OCI-LY7 (cell line): ENCODE results near the gene PLPPR3. TPM values are rescaled to one million over a fixed set of nuclear protein-coding genes. Genes with fewer than 3 reads are reported as not detected.

Source experiments
- BruUV-seq: library from RNA; stranded (reverse); fragments of 400-500 nt; replicated peaks from 2 replicates; lab custom pipeline; 2021; lab: Mats Ljungman, UMichigan
- CTCF ChIA-PET: fragments of 300-600 bp; sonication (Branson Sonifier 250); formaldehyde crosslinking; loops from one replicate; lab custom pipeline; 2022; ENCODE audit warnings: antibody characterized with exemption; ENCODE audit not compliant: unreplicated experiment; lab: Charles Lee
- POLR2A ChIA-PET: fragments of 300-600 bp; sonication (Branson Sonifier 250); formaldehyde crosslinking; loops from one replicate; lab custom pipeline; 2022; ENCODE audit warnings: antibody characterized with exemption; lab: Charles Lee
- DNase-seq: peaks from one replicate; pipeline ENCODE4 v3.0.0-alpha.2; 2015; ENCODE audit warnings: low spot score
- H2AFZ ChIP-seq: fragments of 200-600 bp; sonication (generic), shearing (Covaris generic); 2 replicates; pipeline ENCODE4 v1.6.1; 2014; ENCODE audit warnings: mild to moderate bottlenecking, antibody characterized with exemption, low read length, moderate library complexity
- H3K27ac ChIP-seq: fragments of 200-600 bp; sonication (generic); 2 replicates; pipeline ENCODE4 v1.5.1; 2014; ENCODE audit warnings: mixed run types, low read depth, mild to moderate bottlenecking, moderate library complexity, low read length, inconsistent platforms; ENCODE audit not compliant: poor library complexity, severe bottlenecking
- H3K36me3 ChIP-seq: fragments of 200-600 bp; sonication (generic); 2 replicates; pipeline ENCODE4 v1.6.1; 2014; ENCODE audit warnings: mild to moderate bottlenecking, antibody characterized with exemption, low read length, moderate library complexity, mixed read lengths; ENCODE audit not compliant: insufficient read depth
- H3K4me1 ChIP-seq: fragments of 200-600 bp; sonication (generic); 2 replicates; pipeline ENCODE4 v1.5.1; 2014; ENCODE audit warnings: mild to moderate bottlenecking, low read length; ENCODE audit not compliant: insufficient read depth, poor library complexity, severe bottlenecking
- H3K4me2 ChIP-seq: fragments of 200-600 bp; sonication (generic); 2 replicates; pipeline ENCODE4 v1.6.1; 2014; ENCODE audit warnings: mild to moderate bottlenecking, low read length
- H3K4me3 ChIP-seq: fragments of 200-600 bp; sonication (generic); 2 replicates; pipeline ENCODE4 v1.5.1; 2014; ENCODE audit warnings: mild to moderate bottlenecking, low read depth, low read length; ENCODE audit not compliant: poor library complexity, severe bottlenecking
- H3K79me2 ChIP-seq: fragments of 200-600 bp; sonication (generic); 2 replicates; pipeline ENCODE4 v1.6.1; 2016; ENCODE audit warnings: low read depth, mild to moderate bottlenecking, low read length, moderate library complexity, mixed read lengths; ENCODE audit not compliant: insufficient read depth
- H3K9me2 ChIP-seq: fragments of 200-600 bp; sonication (generic); 2 replicates; pipeline ENCODE4 v1.6.1; 2016; ENCODE audit warnings: mild to moderate bottlenecking, low read length, mixed read lengths; ENCODE audit not compliant: insufficient read depth
- H3K9me3 ChIP-seq: fragments of 200-600 bp; sonication (generic); 2 replicates; pipeline ENCODE4 v1.6.1; 2014; ENCODE audit warnings: mild to moderate bottlenecking, mixed run types, low read length, mixed read lengths
- H4K20me1 ChIP-seq: fragments of 200-600 bp; sonication (generic); 2 replicates; pipeline ENCODE4 v1.6.1; 2014; ENCODE audit warnings: mild to moderate bottlenecking, antibody characterized with exemption, low read length, moderate library complexity, mixed read lengths; ENCODE audit not compliant: insufficient read depth
- EZH2phosphoT487 ChIP-seq: fragments of 200-600 bp; sonication (generic); IDR thresholded peaks from 2 replicates; pipeline ENCODE4 v1.6.1; 2018; ENCODE audit warnings: low read depth, borderline replicate concordance, mild to moderate bottlenecking, mixed run types, antibody characterized with exemption, low read length, moderate library complexity, mixed read lengths
- intact Hi-C: fragments of 100-400 bp; cut with micrococcal nuclease; formaldehyde crosslinking; loops from one replicate; pipeline ENCODE4 v1.10.0; 2022; ENCODE audit not compliant: unreplicated experiment
- total RNA-seq, 2 experiments: library from RNA; depleted of rRNA in 1 of 2; stranded (reverse); fragments of >200 nt in 1 of 2; shearing (Covaris generic) in 1 of 2; gene quantifications; 2 replicates each; pipeline ENCODE4 v1.2.3, GENCODE V29; 2014 to 2022
- TF ChIP-seq, protein P1 (sequence below): fragments of 200-600 bp; sonication (generic); conservative IDR thresholded peaks from 2 replicates; pipeline ENCODE4 v1.5.1; 2014; ENCODE audit warnings: mild to moderate bottlenecking, antibody characterized with exemption, low read length, moderate library complexity, mixed read lengths

Gene PLPPR3
- total RNA-seq, 2 experiments from 2014 or later, result not detected

DNA sequence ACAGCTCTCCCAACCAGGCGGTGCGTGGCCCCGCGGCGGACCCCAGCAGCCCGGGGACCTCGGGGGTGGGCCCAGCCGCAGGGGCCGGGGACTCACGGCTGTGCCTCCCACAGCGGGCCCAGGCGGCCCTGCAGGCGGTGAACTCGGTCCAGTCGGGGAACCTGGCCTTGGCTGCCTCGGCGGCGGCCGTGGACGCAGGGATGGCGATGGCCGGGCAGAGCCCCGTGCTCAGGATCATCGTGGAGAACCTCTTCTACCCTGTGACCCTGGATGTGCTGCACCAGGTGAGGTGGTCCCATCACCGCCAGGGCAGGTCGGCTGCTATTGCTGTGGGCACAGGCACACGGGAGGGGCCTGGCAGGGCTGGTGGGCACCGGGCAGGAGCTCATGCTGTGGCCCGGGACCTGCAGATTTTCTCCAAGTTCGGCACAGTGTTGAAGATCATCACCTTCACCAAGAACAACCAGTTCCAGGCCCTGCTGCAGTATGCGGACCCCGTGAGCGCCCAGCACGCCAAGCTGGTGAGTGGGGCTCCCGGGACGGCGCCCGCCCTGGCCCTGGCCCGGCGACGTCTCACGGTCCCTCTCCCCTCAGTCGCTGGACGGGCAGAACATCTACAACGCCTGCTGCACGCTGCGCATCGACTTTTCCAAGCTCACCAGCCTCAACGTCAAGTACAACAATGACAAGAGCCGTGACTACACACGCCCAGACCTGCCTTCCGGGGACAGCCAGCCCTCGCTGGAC is 17.2 kb downstream of the PLPPR3 start:
- H4K20me1 ChIP-seq, result peaks cover 31% of the 10 kb centered on the region
- no peak for DNase-seq
- peaks cover 43% of the 10 kb centered on the region for H3K79me2 ChIP-seq
- CTCF ChIA-PET, result no interaction called here
- H3K27ac ChIP-seq, result no peak overlapping the region
- no peaks in the 10 kb centered on the region for H3K9me3 ChIP-seq
- H3K4me2 ChIP-seq, result no peak overlapping the region
- intact Hi-C loops, result no loop called here
- H3K4me3 ChIP-seq, result no peak overlapping the region
- peaks cover 99% of the 10 kb centered on the region for H3K36me3 ChIP-seq
- H3K9me2 ChIP-seq, result no peaks in the 10 kb centered on the region
- peaks cover 12% of the 10 kb centered on the region for H3K4me1 ChIP-seq
- POLR2A ChIA-PET, result no interaction called here
- TSS peak; percentile 6 for BruUV-seq
- TF ChIP-seq, protein P1, sequence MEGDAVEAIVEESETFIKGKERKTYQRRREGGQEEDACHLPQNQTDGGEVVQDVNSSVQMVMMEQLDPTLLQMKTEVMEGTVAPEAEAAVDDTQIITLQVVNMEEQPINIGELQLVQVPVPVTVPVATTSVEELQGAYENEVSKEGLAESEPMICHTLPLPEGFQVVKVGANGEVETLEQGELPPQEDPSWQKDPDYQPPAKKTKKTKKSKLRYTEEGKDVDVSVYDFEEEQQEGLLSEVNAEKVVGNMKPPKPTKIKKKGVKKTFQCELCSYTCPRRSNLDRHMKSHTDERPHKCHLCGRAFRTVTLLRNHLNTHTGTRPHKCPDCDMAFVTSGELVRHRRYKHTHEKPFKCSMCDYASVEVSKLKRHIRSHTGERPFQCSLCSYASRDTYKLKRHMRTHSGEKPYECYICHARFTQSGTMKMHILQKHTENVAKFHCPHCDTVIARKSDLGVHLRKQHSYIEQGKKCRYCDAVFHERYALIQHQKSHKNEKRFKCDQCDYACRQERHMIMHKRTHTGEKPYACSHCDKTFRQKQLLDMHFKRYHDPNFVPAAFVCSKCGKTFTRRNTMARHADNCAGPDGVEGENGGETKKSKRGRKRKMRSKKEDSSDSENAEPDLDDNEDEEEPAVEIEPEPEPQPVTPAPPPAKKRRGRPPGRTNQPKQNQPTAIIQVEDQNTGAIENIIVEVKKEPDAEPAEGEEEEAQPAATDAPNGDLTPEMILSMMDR, result no peak
- no peak for TF ChIP-seq EZH2phosphoT487
- no peak overlapping the region for H2AFZ ChIP-seq

DNA sequence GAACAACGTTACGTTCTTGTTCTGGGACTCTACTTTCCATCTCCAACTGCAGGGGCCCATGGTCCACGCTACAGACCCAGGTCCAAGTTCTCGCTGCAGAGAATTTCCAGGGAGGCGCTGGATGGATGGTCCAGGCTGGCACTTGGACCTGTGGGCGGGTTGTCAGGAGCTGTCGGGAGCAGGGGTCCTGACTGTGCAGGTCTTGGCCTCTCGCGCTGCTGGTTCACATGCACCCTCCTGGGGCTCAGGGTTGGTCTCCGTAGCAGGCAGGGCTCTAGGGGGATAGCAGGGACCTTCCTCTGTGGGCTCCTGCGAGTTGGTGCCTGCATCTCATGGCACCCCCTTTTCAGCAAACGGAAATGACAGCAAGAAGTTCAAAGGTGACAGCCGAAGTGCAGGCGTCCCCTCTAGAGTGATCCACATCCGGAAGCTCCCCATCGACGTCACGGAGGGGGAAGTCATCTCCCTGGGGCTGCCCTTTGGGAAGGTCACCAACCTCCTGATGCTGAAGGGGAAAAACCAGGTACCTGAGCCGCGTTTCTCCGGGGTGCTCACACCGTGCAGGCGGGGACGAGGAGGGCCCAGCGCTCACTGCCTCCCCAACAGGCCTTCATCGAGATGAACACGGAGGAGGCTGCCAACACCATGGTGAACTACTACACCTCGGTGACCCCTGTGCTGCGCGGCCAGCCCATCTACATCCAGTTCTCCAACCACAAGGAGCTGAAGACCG is 17.9 kb downstream of the PLPPR3 start:
- H3K4me3 ChIP-seq, result no peak overlapping the region
- no peak for DNase-seq
- CTCF ChIA-PET, result no interaction called here
- no peak overlapping the region for H2AFZ ChIP-seq
- intact Hi-C loops, result no loop called here
- H3K4me1 ChIP-seq, result peaks cover 19% of the 10 kb centered on the region
- H4K20me1 ChIP-seq, result peaks cover 39% of the 10 kb centered on the region
- H3K36me3 ChIP-seq, result peaks cover 100% of the 10 kb centered on the region
- no peak overlapping the region for H3K27ac ChIP-seq
- TF ChIP-seq, protein P1, result no peak
- no peak for TF ChIP-seq EZH2phosphoT487
- H3K9me3 ChIP-seq, result no peaks in the 10 kb centered on the region
- BruUV-seq, result no TSS peak
- no peaks in the 10 kb centered on the region for H3K9me2 ChIP-seq
- POLR2A ChIA-PET, result no interaction called here
- no peak overlapping the region for H3K4me2 ChIP-seq
- peaks cover 50% of the 10 kb centered on the region for H3K79me2 ChIP-seq

DNA sequence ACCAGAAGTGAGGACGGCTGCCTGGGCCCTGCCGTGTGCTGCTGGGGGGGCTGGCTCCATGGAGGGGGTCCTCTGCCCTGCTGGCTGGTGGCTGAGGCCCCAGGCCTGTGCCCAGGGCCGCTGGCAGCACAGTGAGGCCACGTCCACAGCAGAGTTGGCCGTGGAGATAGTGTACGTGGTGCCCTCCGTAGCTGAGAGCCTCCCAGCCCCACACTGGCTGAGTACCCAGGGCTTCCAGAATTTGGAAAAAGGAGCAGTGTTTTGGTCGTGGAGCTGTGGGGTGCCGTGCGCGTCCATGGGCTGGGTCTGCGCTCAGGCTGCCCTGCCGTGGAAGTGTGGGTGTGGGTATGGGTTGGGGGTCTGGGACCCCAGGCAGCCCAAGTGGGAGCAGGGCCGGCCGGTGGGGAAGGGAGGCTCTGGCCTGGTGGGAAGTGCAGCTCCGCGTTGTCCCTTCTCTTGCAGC is 18.6 kb downstream of the PLPPR3 start:
- no peak for DNase-seq
- no peak for TF ChIP-seq EZH2phosphoT487
- TF ChIP-seq, protein P1, result no peak
- Histone ChIP-seq H3K4me2 (no peak overlapping the region), H3K4me1 (peaks cover 19% of the 10 kb centered on the region), H3K36me3 (peaks cover 100% of the 10 kb centered on the region), H2AFZ (no peak overlapping the region), H3K9me3 (no peaks in the 10 kb centered on the region), H3K79me2 (peaks cover 57% of the 10 kb centered on the region), H3K4me3 (no peak overlapping the region), H4K20me1 (peaks cover 46% of the 10 kb centered on the region), H3K27ac (no peak overlapping the region), H3K9me2 (no peaks in the 10 kb centered on the region)
- ChIA-PET CTCF (no interaction called here), POLR2A (no interaction called here)
- intact Hi-C loops, result no loop called here
- BruUV-seq, result no TSS peak
